ELF-1 (cell line): ENCODE measurements around the gene KXD1.
"Not testable (repeated sequence)": the region's sequence is repeated elsewhere in the genome, so short reads cannot be mapped to it uniquely, and the experiment has no call there.

ENCODE experiments used
- DNase-seq: peaks from one replicate; pipeline ENCODE4 v3.0.0-alpha.2; 2016; ENCODE audit warnings: low read depth, low spot score

The KXD1 gene

DNA sequence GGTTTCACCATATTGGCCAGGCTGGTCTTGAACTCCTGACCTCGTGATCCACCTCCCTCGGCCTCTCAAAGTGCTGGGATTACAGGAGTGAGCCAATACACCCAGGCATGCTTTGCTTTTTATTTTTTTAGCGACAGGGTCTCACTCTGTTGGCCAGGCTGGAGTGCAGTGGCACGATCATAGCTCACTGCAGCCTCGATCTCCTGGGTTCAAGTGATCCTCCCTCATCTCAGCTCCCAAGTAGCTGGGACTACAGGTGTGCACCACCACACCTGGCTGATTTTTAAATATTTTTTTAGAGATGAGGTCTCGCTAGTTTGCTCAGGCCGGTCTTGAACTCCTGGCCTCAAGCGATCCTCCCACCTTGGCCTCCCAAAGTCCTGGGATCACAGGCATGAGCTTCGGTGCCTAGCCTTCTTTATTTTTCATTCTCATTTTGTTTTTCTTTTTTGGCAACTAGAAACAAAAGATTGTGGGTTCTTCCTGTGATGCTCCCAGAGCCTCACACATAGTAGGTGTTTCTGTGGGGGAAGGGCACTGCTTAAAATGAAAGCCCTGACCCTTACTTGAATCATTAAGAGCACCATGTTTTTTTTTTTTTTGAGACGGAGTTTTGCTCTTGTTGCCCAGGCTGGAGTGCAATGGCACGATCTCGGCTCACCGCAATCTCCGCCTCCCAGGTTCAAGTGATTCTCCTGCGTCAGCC is 43.2 kb downstream of the KXD1 start:
- DNase-seq: not testable (repeated sequence)

DNA sequence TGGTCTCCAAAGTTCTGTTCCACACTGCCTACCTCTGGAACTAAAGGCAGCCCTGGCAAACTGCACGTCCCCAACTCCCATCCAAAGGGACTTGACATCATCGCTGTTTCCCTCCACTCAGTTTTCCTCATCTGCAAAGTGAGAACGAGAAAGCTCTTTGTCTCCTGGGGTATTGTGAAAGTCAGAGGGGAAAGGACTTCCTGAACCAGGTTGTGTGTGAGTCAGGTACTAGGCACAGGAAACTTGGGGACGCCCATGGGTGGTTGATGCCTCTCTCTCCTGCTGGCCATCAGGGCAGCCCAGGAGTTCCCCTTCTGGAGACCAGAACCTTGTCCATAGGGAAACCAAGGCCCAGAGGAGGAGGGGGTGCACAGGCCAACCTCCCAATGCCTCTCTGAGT is 44.2 kb downstream of the KXD1 start:
- DNase-seq: no peak

DNA sequence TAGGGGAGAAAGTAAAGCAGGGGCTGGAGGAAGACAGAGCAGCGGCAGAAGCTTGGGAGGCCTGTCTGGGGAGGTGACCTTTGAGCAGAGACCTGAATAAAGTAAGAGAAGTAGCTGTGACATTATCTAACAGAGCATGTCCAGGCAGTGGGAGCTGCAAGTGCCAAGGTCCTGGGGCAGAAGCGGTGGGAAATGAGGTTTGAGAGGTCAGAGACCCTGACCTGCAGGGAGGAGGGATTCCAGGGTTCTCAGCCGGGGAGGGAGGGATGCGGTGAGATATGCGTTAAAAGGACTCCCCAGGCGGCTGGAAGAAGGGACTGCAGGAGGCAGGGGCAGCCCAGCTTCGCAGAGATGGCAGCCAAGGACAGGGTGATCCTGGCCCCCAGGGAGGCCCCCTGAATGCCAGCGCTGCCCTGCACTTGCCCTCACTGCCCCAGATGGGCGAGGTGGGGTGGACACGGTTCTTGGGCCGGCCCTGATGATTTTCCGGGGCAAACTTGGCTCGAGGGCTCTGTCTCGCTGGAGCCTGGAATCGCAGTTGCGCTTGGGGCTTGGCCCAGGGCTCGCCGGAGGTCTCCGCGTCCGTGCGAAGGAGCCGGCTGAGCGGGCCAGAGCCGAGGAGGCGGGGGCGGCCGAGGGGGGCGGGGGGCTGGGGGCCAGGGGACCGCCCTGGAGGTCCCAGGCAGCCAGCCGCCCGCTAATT is 45.7 kb downstream of the KXD1 start:
- peak; percentile 62 for DNase-seq

DNA sequence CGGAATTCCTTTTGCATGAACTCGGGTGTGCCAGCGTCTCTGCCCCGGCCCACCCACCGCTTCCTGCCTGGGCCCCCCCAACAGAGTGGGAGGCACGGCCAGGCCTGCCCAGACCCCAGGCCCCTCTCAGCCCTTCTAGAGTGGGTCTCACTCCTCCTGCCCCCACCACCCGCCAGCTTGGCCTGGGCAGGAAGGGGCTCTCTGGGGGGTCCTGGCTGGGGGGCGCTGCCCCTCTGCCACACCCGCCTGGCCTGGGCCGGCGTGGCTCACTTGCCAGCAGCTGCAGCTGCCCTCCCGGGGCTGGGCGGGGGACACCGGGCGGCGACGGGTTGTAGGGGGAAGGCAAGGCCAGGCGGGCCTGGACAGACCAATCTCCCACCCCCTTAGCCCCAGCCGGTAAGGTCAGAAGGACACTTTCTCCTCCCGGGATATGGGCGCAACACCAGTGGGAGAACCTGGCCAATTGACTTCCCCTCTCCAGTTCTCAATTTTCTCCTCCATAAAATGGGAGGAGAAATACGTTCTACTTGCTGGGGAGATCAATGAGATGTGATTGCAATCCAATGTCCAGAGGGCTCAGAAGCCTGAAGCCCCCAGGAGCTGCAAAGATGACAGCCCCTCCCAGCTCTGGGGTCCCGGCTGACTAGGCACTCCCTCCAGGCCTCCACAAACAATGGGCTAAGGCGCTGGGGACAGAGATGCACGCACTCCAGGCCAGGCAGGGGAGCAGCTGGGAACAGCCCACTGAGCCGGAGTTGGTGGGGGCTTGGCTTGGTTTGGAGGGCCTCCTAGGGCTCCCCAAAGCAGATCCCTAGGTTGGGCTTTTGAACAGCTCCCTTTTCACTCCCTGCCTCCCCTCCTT is 46.5 kb downstream of the KXD1 start:
- DNase-seq: no peak

DNA sequence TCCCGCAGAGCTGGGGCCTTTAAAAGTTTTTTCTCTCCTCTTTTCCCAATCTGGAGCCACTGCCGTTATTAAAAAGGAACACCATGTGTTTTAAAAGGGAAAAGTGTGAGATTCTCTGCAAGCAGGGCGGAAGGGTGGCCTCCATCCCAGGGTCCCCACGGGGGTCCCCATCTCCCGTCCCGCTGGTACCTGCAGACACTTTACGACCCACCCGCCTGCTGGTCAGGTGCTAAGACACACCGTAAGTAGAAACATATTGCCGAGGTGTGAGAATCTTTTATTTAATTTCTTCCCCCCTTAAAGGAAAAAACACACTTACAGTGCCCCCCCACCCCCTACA is 47.1 kb downstream of the KXD1 start:
- no peak for DNase-seq

DNA sequence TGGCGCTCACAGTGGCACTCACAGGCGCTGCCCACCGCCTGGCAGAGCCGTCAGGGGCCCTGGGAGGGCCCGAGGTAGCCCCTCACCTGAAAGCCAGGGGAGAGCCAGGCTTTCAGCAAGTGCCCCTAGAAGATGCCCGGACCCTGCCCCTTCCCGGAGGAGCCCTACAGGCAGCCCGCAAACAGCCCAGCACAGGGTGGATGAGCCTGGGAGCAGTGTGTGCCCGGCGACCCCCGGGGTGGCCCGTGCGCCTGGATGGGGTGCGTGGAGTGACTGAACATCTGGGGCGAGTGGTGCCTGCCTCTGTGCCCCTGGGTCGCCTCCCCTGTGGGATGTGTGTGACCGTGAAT is 47.5 kb downstream of the KXD1 start:
- no peak for DNase-seq

DNA sequence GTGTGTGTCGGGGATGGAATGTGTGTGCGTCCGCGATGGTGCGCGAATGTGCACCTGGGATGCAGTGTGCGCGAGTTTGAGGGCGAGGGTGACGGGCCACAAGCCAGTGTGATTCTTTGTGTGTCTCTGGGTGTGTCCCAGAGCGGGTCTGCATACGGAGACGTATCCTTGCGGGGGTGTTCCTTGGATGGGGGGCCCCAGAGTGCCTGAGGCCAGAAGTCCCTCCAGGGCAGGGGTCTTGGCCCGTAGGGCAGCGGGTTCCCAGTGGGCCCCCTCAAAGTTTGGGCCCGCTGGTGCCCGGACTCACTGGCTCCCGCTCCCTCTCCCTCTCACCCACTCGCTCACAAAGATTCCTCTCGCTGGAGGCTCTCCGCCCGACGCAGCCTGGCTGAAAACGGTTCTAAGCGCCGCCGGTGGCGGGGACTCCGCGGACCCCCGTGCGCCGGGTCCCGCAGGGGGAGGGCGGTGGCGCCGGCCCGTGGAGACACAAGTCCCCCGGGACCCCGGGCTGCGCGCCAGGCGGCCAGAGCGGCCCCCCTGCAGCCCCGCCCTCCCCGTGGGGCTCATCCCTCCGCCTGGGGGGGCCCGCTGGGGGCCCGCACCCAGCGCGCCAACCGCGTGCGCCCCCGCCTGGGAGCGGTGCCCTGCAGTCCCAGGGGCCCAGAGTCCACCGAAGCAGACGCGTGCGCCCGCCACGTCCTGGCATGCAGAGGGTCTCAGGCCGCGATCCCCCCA is 48.0 kb downstream of the KXD1 start:
- no peak for DNase-seq

DNA sequence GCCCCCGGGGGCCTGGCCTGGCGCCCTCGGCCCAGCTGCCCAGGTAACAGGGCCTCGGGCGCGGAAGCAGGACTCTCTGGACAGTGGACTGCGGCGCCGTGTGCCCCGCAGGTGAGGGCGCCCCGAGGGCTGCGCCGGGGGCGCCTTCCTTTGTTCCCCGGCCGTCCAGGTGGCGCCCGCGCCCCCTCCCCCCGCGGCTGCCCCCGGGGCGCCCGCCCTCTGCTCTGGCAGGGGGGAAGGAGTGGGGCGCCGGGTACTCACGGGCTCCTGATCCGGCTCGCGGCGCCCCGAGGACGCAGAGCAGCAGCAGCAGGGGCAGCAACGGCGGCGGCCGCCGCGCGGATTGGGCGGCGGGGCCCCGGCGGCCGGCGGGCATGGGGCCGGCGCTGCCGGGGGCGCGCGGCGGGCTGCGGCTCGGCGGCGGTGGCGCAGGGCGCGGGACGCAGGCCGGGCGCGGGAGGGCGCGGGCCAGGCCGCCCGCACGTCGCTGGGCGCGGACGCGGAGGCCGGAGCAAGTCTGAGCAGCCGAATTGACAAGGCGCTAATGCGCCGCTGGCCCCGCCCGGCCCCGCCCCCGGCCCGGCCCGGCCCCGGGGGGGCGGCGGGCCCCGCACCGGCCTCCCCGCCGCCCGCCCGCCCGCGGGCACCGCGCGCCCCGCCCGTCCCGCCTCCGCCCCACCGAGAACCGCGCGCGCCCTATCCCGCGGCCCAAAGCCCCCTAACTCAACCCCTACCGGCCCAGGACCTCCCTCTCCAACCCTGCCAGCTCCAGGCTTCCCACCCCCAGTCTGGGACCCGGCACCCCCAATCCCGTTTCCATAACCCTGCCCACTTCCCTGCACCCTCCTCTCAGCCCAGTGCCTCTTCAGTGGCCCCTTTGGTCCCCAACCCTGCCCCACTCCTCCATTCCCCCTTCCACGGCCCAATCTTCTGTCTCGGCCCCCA is 48.9 kb downstream of the KXD1 start, which contains the start of gene CRLF1:
TSS of gene CRLF1 (minus strand) at position 519 of the 945 bp plus-strand sequence. CDS start at position 376, 143 bp downstream.
- no peak for DNase-seq

DNA sequence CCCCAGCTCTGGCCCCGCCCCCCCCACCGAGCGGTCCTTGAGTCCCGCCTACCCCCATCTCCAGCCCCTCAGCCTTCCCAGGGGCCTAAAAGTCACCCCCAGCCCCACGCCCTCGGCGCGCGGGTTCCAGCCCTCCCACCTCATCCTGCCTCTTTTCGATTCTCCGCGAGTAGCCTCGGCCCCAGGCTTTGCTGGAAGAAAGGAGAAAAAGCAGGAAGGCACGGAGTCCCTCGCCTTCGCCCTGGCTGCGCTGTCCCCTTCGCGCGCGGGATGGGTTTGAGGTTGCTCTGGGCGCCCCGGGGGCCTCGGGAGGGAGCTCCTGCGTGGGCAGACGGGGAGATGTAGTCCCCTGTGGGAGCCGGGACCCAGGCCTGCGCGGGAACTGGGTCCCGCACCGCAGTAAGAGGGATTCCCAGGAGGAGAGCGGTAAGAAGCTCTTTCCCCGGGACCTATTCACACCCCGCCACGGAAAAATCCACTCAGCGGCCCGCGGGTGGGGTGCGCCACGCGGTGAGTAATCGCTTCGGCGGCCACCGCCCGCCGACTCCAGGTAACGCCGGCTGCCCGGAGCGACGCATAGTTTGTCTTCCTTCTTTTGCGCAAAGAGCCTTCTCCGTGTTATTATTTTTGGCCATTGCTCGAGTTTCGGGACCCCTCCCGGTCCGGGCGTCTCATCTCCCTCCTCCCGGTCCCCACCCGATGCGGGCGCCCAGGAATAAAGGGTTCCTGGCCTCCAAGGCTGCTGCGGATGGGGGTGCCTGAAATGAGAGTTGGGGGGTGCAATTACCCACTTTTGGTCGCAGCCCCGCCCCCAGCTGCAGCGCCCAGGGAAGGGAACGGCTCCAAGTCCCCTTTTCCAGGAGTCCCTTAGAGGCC is 49.8 kb downstream of the KXD1 start:
- DNase-seq: no peak

DNA sequence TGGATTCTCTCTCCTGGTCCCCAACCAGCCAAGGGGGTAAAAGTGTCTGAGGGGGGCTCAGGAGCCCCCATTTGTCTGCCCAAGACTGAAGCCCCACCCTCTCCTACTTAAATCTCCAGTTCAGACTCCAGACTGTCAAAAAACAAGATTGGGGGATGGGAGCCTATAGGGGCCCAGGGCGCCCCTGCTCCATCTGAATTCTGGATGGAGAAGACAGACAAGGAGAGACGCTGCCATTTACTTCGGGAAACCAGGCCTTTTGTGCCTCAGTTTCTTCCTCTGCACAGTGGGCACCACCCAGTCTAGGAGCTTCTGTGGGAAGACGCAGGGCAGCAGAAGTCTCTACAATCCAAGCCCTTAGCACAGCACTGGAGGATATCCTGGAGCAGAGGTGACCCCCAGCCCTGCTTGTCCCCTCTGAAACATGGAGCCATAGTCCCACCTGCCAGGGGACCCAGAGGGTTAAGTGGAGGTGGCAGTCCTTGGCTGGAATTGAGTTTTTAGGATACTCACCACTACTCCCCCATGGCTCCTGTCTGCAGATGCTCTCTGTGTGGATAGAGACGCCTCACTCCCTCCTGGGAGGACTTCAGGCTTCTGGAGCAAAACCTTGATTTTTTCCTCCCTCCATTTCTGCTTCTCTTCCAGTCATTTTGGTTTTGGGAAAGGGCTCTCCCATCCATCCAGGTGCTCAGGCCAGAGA is 50.6 kb downstream of the KXD1 start:
- no peak for DNase-seq

DNA sequence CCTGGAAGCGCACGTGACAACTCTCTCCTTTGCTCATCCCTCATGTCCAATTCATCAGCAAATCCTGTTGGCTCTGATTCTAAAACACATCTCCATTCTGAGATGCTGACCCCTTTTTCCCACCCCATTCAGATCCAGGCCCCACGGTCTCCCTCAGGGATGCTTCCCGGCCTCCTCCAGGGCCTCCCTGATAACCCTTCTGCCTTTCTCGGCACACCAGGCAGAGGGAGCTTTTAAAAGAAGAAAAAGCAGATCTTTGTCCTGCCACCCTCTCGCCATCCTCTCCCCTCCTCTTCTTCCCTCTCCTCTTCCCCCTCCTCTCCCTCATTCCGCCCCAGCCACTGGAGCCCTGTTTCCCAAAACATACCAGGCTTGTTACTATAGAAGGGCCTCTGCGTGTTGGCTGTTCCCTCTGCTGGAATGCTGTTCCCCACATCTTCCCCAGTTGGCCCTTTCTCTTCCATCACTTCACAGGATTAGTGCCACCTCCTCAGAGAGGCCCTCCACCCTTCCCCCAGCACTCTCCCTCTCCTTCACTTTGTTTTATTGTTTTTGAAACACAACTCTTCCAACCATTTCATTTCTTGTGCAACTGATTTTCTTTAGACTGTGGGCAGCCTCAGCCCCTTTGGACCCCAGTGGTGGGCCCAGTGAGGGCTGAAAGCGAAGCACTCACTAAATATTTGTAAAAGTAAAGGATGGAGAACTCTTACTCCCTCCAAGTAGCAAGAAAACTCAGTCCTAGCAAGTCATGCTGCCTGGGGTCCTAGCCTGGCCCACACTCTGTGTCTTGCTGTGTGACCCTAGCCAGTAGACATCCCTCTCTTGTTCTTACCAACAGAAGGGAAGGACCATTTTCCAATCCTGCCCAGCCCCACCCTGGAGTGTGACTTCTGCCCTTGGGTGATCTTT is 51.4 kb downstream of the KXD1 start:
- DNase-seq: no peak

DNA sequence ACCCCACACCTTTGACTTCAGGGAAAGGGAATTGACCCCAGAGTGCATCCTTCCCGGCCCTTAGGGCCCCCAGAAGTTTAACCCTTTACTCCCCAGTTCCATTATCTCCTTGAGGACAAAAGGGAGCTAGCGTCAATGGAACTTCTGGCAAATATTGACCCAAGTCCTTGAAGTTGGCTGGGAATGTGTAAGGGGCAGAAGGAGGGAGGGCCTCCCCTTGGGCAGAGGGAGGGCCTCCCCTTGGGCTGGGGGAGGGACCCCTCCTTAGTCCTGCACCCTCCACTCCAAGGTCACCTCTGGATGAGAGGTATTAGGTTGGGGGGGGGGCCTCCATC is 52.0 kb downstream of the KXD1 start:
- no peak for DNase-seq

DNA sequence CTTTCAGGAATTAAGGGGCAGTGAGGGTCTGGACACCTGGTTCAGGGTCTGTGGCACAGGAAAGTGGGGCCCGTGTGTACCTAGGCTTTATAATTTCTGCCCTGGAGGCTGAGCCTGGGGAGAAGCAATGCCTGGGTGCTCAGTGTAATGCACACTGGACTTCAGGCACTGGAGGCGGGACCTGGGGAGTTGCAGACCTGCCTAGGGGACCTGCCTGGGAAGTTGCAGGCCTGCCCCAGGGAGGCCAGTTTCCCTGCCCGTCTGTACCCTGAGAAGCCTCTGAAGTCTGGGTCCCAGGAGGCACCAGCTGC is 52.5 kb downstream of the KXD1 start:
- DNase-seq: no peak

DNA sequence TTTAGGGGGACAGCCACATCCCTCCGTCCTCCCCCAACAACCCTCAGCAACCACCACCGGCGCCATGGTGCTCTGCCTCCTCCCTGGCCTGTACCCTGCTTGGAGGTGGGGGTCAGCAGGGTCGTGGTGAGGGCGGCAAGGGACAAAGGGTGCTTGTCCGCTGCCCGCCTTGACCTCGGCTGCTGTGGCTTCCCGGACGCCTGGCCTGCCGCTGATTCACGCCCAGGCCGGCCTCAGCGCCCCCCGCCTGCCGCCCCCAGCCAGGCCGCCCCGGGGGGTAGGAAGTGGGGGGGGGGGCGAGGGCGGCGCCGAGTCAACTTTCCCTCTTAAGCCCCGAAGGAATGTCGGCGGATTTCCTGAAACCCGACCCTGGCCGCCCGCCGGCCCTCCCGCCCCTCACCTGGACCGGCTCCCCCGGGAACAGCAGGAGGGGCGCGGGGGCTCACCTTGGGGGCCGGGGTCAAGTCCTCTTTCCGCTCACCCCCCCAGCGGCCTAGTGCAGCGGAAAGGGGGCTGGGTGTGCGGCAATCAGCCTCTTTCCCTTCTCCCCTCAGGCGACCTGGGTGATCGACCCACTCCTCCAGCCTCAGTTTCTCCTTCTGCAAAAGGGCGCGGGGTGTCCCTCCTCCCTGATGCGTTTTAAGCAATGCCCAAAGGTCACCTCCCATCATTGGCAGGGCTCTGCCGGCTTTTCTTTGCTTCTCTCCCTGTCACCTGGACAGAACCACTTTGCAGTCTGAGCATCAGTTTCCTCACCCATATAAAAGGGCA is 53.1 kb downstream of the KXD1 start:
- DNase-seq: no peak

DNA sequence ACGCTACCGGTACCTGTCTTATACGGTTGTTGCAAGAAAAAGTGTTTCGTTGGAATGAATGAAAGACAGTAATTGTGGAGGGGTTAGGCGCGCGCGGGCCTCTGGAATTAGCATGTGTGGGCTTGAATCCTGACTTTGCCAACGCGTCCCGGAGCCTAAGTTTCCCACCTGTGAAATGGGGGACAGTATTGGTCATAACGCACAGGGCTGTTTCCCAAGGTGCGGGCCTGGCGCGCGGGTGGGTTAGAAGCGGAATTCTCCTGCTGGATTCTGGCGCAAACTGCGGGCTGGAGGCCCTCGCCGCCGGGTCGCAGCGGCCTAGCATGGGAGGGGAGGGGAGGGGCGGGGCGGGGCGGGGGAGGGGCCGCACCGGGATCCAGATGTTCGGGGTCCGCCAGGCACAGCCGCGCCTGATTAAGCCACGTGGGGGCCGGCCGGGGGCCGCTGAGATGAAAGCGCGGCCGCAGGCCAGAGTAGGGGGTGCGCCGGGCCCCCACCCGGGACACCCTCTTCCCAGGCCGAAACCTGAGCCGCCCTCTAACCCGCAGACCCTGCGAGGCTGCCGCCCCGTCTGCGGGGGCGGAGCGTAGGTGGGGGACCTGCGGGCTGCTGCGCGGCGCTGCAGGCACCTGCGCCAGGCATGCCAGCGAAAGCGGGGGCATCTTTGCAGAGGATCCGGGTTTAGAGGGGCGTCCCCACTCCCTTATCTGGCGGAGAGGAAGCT is 53.8 kb downstream of the KXD1 start:
- peak; percentile 46 for DNase-seq

DNA sequence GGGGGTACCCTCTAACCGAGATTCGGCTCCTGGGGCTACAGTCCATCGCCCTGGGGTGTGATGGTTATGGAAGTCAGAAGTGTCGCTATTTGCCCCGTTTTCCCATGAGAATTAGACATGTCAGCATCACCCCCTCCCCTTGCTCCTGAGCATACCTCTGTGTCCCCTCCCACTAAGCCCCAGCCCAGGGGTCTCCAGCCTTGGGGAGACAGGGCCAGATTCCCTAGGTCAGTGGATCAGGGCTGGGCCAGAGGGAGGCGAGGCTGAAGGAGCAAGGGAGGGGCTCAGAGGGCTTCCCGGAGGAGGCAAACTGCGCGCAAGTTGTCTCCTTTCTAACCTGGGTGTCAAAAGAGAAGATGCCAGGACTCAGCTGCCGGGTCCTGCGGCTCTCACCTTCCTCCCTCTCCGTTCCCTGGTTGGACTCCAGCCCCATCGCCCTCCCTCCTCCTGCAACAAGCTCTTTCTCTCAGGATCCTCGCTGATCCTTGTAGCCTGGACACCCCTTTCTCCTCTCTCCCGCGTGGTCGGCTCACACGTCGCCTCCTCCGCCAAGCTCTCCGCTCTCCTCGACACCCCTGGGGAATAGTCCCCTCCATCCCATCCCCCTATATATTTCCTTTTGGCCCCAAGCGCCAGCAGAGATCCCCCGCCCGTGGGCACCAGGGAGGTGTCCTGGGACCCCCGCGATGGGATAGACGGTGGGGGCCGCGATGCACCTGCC is 54.5 kb downstream of the KXD1 start:
- no peak for DNase-seq
